Neural cell (in vitro differentiated cells): ENCODE measurements around the gene DNAJC5.

Experiments
- CTCF ChIP-seq: fragments of 450-650 bp; IDR thresholded peaks from 2 replicates; pipeline ENCODE4 v1.5.1; 2014; ENCODE audit warnings: antibody characterized with exemption, mild to moderate bottlenecking, moderate library complexity; ENCODE audit not compliant: poor library complexity, severe bottlenecking
- EZH2 ChIP-seq: fragments of 200-600, 300-800 bp; shearing (Covaris generic), sonication (generic); IDR thresholded peaks from 2 replicates; pipeline ENCODE4 v1.6.1; 2014; ENCODE audit warnings: antibody characterized with exemption, low read length, borderline replicate concordance, mild to moderate bottlenecking; ENCODE audit not compliant: insufficient read depth, poor library complexity, severe bottlenecking
- POLR2AphosphoS5 ChIP-seq: IDR thresholded peaks from 2 replicates; pipeline ENCODE4 v1.6.1; 2012
- RAD21 ChIP-seq: fragments of 450-650 bp; conservative IDR thresholded peaks from 2 replicates; pipeline ENCODE4 v1.6.1; 2014; ENCODE audit warnings: antibody characterized with exemption, mild to moderate bottlenecking, moderate library complexity
- REST ChIP-seq: IDR thresholded peaks from 2 replicates; pipeline ENCODE4 v1.6.1; 2012; ENCODE audit warnings: borderline replicate concordance
- SMC3 ChIP-seq: fragments of 450-650 bp; conservative IDR thresholded peaks from 2 replicates; pipeline ENCODE4 v1.6.1; 2014; ENCODE audit warnings: antibody characterized with exemption, mild to moderate bottlenecking, moderate library complexity; ENCODE audit not compliant: poor library complexity

- TF ChIP-seq POLR2AphosphoS5, result no peak
- TF ChIP-seq CTCF, result no peak
- TF ChIP-seq REST, result no peak
- no peak for TF ChIP-seq EZH2
- TF ChIP-seq RAD21, result no peak
- no peak for TF ChIP-seq SMC3
Measured at GRCh38 chr20:63854069-63854765, 40.7 kb upstream of the DNAJC5 start.
